NCI-H1694 treated with DMSO at 0.1 percent for 48 hours (cell line): ENCODE results near the gene ESPN.

Experiments used
- DNase-seq: peaks from one replicate; lab custom pipeline; 2025; lab: John Stamatoyannopoulos, UW

ESPN gene

DNA sequence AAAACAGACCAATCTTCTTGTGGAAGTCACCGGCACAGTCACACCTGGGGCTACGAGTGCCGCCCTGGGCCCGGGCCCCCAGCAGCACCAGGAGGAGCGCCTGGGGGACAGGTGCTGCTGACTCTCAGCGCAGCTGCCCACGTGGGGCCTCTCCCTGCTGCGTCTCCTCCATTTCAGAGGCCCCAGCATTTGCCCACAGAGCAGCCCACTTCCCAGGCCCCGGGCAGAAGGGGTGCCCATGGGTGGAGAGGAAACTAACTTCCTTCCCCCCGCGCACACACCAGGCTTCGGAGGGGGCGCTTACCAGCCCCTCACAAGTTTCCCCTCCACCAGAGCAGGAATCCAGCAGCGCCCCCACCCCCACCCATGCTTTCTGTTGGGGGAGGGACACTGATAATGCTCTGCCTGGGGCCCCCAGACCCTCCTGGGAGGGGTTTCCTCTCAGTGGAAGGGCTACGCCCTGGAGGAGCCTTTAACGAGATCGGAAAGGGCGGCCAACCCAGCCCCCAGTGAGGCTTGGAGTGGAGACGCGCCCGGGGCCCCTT lies 41.0 kb downstream of the ESPN start:
- no peak for DNase-seq

DNA sequence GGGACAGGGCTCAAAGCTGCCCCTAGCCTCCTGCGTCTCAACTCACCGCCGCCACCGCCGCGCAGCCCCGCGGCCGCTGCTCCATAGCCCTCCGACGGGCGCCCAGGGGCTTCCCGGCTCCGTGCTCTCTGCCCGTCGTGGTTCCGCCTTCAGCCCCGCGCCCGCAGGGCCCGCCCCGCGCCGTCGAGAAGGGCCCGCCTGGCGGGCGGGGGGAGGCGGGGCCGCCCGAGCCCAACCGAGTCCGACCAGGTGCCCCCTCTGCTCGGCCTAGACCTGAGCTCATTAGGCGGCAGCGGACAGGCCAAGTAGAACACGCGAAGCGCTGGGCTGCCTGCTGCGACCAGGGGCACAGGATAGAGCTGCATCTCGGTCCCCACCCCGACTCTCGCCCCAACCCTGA lies 41.4 kb downstream of the ESPN start, which contains the start of gene TNFRSF25:
TNFRSF25 (minus strand) TSS at position 151 of the 400 bp plus-strand sequence; CDS start at position 85, 66 bp downstream.
- no peak for DNase-seq

DNA sequence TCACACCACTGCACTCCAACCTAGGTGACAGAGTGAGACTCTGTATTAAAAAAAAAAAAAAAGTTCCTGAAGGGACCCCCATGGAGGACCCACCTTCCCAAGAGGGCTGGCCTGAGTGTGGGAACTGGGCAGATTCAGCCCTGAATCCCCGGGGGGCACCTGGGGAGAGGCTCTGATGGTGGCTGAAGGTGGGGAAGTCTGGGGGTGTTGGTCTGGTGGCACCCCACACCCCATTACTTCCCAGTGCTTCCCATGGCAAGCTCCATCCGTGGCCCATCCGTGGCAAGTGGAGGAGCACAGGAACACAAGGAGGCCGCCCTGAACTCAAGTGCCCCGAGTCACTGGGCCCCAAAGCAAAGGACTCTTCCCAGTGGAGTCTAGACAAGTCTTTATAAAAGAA lies 42.2 kb downstream of the ESPN start:
- DNase-seq, result no peak

DNA sequence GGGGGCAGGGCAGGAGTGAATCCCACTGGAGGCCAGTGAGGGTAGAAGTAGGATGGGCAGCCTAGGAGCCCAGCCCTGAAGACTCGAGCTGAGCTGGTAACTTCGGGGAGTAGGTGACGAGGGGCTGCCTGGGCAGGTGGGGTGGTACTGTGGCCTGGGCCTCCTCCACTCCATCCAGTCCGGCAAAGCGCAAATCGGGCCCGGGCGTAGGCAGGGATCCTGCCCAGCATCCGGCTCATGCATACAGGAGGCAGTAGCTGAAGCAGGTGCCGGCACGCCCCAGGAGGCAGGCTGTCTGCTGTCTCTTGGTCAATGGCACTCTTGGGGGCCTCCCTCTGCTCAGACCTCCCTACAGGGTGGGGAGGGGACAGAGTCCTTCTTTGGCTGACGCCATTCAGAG lies 42.6 kb downstream of the ESPN start:
- no peak for DNase-seq

DNA sequence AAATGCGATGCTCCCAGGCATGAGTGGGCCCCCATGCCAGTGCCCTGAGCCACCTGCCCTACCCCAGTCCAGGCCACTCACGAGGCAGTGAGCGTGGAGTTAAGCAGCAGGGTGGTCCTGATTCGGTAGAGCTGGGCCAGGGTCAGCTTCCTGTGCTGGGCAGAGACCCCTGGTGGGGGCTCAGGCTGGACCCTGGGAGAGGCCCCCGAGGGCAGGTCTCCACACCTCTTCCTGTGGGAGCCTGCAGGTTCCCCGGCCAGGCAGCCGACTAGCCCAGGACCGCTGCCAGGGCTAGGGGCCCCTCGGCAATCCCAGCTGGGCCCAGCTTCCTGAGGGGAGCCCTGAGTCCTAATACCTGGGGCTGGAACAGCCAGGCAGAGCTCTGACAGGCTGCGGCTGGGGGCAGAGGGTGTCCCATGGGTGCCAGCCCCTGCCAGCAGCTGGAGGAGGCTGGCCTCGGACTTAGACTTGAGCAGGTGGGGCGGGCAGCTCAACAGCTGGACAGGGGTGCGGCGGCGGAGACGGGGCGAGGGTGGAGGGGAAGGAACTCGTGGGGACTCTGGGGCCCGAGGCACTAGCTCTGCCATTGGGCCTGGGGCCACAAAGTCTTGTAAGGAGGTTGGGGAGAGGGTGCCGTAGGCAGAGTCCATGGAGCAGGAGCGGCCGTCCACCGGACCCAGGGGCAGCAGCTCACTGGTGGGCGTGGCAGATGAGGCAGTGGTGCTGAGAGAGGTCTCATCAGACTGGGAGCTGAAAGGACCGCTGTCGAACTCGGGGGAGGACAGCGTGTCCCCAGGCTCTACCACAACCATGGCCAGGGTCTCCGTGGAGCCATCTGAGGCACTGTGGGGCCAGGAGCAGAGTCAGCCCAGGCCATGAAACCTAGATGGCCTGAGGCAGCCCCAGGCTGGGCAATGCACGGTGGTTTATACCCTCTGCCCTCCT lies 43.4 kb downstream of the ESPN start:
- DNase-seq, result no peak

DNA sequence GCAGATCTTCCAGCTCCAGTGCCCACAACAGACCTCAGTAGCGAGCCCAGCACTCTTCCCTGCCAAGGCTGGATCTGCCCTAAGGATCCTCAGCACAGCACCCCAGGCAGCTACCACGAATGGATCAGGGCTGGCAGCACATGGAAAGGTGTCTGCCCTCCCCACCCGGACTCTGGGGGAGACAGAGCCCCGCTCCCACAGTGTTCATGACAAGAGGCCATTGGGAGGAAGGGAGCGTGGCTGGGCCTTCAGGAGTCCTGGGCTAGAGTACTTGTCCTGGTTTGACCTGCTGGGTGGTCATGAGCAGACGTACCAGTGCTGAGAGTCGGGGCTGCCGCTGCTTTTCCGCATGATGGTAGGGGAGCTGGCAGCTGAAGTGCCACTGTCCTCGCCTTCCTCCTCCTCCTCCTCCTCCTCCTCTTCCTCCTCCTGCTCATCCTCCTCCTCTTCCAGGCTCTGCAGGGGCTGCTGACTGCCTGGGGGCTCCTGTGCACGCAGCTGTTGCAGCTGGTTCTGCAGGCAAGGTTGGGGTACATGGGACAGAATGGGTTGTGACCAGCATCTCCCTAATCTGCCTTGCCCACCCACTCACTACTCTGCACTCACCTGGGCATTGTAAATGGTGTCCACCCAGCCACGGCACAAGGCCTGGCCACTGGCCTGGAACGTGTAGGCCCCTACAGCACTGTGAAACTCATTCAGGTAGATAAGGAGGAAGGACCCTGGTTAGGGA lies 44.3 kb downstream of the ESPN start:
- no peak for DNase-seq

DNA sequence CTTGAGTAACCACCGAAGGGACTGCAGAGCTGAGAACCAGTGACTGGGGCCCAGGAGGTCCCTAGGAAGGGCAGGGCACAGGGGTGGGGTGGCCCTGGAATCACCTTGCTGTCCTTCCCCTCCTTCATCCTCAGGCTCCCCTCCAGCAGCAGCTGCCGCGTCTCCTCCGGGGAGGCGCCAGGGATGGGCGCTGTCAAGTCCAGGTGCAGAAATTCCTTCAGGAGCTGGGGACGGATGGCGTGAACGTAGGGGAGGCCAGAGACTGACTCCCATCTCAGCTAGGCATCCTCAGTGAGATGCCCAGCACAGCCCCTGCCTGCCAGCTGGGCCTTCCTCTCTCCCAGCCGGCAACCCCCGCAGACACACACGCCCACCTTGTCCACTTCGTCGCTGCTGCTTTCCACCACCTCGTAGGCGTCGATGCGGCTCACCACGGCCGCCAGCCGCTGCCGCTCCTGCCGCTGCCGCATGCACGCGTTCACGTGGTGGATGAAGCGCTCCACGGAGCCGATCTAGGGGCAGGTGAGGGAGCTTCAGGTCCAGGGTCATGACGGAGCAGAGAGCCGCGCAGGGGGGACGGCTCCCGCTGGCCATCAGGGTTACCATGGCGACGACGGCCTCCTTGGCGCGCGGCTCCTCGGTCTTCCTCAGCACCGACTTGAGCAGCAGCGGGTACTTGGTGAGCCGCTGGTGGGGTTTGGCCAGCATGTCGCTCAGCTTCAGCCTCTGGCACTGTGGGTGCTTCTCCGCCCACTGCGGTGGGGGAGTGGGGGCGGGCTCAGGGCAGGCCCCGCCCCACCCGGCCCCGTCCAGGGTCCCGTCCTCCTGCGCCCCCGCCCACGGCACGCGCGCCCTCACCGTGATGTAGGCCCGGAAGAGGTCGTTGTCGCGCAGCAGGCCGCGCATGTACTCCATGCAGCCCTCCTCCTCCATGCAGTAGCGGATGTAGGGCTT lies 45.8 kb downstream of the ESPN start:
- DNase-seq, result no peak

DNA sequence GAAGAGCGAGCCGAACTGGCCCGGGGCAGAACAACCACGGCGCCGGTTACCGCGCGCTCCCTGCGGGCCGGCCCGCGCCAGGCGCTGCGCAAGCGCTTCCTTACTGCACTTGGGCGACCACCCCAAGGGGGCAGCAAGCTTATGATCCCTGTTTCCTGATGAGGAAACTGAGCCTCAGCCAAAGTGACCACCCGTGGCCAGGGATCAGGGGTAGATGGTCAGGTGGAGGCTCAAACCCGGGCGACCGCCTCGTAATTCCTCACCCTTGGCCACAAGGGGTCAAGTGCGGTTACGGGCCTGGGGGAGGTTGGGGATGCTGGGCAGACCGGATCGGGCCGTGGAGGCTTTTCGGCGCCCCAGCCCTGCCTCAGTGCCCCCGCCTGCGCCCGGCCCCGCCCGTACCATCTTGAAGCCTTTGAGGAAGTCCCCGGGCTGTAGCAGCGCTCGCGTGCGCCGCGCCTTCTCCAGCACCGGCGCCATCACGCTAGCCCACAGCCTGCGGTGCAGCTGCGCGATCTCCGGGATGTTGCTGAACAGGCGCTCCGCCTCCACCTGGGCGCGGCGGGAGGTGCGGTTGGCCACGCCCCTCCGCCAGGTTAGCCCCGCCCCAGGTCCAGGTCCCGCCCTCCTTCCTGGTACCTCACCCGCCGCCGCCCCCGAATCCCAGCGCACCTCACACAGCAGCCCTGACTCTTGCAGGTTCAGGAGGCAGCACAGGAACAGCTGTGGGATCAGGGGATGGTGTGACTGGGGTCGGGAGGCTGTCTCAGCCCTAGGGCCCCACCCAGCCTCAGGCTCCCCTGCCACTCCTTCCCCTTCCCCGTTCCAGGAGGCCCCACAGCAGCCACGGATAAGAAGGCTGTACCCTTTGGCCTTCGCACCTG lies 46.8 kb downstream of the ESPN start:
- no peak for DNase-seq

DNA sequence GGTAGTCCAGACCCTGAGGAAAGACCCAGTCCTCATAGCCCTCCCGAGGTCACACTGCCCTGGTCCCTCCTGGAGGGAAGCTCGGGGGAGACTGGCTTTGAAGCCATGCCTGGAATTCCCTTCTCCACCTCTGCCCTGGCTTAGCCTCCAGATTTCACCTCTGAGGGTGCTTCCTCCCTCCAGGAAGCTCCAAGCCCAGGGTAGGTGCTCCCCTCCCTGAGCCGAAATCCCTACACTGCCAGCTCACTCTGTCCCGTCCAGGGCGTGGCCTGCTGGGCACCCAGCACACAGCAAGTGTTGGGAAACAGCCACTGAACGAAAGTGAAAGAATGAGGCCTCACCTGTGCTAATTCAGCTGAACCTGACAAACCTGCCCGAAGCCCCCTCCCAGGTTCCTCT lies 47.4 kb downstream of the ESPN start:
- no peak for DNase-seq

DNA sequence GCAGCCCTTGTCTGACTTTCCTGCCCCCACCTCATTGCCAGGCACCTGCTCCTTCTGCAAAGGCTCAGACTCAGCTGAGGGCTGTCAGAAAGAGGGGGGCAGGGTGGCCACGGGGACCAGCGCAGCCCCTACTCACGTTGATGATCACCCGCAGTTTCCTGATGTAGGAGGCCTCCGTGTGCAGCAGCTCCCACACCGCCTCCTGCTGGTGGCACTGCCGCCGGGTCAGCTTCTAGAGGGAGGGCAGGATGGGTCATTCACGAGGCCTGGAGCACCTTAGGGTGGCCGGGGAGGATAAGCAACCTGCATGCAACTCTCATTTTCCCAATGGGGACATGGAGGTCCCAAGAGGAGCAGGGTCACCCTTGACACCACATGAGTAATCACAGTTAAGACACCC lies 47.8 kb downstream of the ESPN start:
- DNase-seq, result no peak

DNA sequence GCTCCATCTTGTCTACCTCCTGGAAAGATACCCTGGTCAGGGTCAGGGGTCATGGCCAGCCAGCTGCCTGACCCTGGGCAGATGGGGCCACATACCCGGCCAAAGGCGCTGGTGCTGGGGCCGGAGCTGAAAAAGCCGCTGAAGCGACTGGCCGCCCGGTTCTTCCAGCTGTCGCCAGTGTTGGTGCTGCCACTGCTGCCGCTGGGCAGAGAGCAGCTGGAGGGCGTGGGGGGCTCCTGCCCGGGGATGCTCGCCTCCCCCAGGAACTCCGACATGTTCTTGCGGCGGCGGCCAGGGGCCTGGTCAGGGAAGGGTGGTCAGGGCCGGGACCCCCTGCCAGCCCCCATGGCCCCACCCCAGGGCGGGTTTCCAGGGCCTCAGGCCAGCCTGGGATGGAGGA lies 48.6 kb downstream of the ESPN start:
- DNase-seq, result no peak

DNA sequence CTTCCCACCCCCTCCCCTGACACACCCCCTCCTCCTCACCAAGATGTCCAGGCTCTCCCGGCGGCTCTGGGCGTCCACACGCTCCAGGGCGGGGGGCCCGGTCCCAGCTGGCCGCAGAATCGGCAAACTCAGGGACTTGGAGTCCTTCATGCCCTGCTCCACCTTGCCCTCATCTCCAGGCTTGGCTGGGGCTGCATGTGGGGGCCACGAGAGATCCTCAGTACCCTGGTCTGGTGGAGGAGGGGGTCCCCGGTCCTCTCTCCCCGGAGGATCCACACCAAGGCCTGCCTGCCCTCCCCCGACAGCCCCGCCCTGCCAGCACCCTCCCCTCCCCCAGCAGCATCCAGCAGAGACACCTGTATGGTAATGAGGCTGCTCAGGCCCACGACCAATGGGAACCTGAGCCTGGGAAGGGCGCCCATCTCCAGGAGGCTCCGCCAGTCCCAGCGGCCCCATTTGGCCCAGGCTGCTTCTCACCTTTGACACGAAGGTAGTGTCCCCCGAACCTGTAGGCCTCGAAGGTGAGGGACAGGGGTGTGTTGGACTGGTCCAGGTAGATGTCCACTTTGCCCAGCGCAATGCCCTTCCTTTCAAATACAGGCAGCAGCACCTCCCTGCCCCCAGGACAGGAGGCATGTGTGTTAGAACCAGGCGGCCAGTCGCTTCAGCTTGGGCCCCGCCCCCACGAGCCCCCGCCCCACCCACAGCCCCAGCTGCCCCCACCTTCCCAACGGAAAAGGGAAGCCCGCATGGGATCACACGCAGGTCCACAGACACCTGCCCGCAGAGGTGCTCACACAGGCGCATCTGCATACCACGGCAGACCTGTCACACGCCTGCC lies 49.6 kb downstream of the ESPN start:
- no peak for DNase-seq

DNA sequence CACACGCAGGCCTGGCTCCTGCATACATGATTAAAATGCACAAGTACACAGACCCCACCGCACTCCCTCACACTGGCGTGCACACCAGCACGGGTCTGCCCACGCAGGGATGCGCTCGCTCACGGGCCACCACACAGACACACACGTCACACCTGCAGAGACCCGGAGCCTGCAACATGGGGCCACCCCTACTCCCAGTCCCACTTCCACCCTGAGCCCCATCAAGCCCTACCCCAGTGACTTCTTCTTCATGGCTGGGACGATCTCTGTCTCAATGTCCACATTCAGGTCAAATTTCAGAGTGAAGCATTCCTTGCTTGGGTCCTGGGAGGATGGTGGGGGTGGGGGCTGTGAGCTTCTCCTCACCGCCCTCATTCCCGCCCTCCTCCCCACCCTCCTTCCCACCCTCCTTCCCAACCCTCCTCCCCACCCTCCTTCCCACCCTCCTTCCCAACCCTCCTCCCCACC lies 50.3 kb downstream of the ESPN start:
- no peak for DNase-seq

DNA sequence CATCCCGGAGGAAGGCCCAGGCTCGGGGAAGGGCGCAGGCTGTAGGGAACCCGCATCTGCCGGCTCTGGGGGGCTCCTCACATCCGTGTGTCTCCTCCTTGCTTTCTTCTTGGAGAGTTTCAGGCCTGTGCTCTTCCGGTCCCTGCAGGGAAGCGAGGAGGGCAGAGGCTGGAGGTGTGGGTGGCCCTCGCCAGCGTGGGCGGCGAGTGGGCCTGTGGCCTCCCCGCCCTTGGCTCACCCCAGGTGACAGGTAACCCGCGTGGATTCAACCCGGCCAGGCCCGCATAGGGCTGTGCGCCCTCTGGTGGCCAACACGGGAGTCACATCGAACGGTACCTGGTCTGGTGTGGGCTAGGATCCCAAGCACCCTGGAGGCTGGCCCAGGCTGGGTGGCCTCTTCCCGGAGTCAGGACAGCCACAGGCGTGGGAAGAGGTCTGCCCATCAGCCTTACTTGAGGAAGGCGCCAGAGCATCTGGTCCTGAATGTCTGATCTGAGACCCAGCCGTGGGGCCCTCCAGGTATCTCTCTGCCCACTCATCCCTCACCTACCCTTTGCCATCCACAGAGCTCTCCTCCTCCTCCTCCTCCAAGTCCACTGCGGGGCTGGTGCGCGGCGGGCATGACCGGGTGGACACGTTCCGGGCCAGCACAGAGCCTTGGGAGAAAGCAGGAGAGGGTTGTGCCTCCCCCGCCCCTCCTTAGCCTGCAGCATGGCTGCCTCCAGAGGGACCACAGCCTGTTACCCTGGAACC lies 51.0 kb downstream of the ESPN start:
- DNase-seq, result no peak

DNA sequence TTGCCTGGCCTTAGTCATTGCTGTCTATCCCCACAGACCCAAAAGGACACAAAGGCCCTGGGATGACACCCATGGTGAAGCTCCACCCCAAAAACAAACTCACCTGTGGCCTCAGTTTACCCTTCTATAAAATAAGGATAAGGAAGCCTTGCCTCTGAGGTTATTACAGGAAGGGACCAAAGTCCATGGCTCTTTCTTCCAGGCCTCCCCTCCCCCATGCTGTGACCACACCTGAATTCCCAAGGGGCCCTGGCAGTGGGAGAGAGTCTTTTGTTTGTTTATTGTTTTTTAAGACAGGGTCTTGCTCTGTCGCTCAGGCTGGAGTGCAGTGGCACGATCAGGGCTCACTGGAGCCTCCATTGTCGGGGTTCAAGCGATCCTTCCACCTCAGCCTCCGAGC lies 51.9 kb downstream of the ESPN start:
- DNase-seq, result no peak

DNA sequence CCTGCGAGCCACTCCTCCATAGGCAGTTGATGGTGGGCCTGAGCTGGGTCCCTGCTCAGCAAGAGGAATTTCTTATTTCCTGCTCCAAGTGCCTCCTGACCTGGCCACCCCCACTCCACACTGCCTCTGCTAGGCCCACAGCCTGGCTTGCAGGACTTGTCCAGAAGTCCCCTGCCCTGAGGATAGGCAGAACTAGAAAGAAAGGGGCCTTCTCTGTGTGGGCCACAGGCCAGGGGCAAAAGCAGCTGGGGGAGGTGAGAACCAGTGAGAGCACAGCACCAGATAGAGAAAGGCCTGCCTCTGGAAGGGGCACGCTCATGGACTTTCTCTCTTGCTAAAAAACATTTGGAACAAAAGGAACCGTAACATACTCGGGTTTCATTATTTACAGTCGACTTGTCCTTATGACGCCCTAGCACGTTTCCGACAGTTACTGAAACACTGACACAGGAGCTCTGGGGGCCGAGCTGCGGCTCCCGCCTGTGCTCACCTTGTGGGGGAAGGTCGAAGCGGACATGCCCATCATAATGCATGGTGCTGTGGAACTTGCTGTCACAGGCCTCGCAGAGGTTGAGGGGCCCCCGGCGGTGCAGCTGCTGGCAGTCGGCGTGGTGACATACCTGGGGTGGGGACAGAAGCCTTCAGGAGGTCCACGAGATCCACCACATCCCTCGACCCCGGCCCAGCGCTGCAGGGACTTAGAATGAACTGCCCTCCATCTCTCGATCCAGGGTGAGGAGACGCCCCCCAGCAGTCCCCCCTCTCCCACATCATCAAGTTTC lies 52.7 kb downstream of the ESPN start:
- no peak for DNase-seq

DNA sequence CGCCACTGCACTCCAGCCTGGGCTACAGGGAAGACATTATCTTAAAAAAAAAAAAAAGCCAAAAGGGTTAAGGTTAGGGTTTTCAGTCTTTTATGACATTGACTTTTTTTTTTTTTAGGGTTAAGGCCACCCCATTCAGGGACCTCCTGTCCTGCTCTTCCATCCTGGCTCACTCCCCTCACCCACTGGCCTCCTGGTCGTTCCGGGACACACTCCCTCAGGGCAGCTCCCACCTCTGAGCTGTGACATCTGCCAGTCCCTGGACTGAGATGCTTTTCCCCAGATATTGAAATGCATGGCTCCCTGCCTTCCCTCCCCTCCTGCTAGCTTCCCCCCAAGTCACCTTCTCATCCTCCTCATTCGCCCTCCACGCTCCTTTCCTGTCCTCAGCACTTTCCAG lies 57.2 kb downstream of the ESPN start:
- no peak for DNase-seq
